Stimulated activated CD4-positive, alpha-beta T cell treated with anti-CD3 and anti-CD28 coated beads, Interleukin-1b, Interleukin-23, amount 100 ng/mL, for 4 hours (primary cell): Measurements from ENCODE around the gene FRAT2.
A peak's percentile ranks its signal among the peaks of the same experiment; 100 is the strongest.

Source experiments
- DNase-seq, 2 donors: peaks; one replicate each; pipeline ENCODE4 v3.0.0-alpha.2; 2020; ENCODE audit warnings: low read depth in 2 of 2

FRAT2 gene, protein sequence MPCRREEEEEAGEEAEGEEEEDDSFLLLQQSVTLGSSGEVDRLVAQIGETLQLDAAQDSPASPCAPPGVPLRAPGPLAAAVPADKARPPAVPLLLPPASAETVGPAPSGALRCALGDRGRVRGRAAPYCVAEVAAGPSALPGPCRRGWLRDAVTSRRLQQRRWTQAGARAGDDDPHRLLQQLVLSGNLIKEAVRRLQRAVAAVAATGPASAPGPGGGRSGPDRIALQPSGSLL

DNA sequence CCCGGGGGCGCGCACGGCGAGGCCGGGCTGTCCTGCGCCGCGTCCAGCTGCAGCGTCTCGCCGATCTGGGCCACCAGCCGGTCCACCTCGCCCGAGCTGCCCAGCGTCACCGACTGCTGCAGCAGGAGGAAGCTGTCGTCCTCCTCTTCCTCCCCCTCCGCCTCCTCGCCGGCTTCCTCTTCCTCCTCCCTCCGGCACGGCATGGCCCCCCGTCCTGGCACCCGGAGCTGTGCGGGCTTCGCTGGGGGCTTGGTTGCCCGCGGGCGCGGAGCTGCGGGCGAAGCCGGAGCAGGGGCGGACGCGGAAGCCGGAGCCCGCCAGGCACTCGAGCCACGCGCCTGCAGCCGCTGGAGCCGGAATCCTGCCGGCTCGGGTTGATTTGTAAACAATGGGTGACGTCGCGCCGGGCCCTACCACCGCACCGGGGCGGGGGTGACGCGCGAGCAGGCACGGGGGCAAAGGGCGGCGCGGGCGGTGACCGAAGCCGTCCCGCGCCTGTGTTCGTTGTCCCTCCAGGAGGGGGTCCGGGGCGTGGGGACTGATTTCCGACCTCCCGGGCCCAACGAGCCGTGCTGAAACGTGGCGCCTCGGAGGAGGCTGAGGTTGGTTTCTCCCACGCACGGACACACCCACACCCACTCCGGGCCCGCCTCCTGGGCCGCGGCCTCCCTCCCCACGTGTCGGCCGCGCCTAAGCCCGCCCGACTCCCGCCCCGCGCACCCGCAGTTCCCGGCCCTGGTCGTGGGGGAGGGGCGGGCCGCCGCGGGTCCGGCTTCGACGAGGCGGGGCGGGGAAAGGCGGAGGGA is at the start of gene FRAT2:
Gene FRAT2 (minus strand): TSS at position 360 of the 806 bp plus-strand sequence. CDS start 157 bp downstream, at position 203.
- peak; percentile 77 to 83 for DNase-seq

DNA sequence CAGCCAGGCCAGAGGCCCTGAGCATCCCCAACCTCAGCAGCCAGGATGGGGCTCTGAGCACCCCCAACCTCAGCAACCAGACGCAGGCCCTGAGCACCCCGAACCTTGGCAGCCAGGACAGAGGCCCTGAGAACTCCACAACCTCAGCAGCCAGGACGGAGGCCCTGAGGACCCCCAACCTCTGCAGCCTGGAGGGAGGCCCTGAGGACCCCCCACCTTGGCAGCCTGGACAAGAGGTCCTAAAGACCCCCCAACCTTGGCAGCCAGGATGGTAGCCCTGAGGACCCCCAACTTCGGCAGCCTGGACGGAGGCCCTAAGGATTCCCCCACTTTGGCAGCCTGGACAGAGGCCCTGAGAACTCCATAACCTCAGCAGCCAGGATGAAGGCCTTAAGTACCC is 49.6 kb upstream of the FRAT2 start:
- no peak for DNase-seq

DNA sequence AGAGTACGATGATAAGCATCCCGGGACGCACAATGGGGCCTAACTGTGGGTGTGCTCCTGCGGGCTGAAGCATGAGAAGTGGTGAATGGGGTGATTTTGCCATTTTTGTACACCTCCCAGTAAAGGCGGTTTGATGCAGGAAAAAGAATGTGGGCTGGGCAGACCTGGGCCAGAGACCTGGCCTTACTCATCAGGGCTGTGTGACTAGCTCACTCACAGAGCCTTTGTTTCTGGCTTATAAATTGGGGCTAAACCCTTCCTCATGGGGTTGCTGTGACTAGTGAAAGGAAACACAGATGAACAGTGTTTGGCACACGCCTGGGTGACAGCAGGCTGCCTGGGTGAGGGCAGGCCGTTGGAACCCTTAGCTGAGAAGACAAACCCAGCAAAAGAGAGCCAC is 48.6 kb upstream of the FRAT2 start:
- no peak for DNase-seq

DNA sequence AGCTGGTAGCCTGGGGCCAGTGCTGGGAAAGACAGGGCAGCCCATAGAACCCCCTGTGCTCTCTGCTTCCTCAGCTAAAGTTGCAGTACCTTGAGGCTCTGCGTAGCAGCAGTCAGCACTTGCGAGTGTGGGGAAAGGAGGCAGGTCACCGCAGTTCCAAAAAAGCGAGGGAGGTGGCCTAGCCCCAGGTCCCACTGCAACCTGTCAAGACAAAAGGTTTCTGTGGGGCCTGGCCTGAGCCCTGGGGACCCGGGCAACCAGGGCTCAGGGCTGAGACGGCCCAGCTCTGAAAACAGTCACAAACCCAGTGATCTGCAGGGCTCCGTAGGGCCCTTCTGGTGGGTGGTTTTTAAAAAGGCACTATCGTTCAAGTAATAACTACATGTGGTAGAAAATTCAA is 47.1 kb upstream of the FRAT2 start:
- no peak for DNase-seq

DNA sequence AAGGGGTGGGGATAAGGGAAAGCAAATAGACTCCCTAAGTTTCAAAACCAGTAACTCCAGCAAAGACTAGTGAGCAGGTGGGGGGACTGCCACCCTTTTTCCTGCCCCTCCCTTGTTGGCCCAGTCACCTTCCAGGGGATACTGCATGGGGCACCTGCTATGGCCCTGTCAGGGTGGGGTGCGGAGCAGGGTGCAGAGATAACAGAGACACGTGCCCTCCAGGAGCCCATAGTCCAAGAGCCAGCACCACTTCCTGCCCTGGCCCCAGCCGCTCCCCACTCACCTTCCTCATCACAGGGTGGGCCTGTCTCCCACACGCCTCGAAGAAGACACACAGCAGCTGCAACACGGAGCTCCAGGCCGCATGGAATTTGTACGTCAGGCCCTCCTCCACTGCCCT is 46.0 kb upstream of the FRAT2 start:
- no peak for DNase-seq

DNA sequence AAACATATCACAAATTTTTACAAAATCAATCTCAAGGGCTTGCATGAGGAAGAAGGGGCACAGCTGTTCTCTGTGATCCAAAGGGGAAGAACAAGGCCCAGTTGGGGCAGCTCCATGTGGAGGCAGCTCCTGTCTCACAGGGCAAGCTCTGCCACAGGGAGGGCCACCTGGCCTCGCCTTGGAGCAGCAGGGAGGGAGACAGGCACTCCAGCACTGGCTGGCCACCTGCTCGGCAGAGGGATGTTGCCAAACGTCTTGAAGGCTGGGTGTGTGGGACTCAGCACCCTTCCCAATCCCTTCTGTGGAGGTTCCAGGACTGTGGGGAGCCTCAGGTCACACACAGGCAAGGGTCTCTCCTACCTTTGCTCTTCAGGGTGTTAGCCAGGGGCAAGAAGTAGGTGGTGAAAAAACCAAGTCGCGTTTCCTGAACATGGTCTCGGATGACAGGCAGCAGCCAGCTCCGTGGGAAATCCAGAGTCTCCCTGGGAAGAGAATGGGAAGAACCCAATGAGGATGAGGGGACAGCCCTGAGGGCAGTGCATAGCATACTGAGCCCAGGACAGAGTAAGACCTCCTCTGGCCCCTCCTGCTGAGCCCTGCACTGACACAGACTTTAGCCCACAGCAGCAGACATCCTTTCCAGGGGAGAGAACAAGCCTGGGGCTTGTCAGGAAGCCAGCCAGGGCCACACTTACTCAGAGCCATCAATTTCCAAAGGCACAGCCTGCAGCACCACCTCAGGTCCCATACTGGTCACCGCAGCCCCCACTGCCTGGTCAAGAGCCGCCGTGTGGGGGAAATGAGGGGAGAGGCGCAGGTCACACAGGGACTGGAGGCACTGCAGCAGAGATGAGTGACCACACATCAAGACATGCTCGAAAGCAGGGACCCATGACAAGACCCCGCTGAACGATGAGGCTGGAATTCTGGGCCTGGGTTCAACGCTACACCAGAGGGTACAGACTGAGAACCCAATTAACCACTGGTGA is 44.7 kb upstream of the FRAT2 start:
- DNase-seq: no peak

DNA sequence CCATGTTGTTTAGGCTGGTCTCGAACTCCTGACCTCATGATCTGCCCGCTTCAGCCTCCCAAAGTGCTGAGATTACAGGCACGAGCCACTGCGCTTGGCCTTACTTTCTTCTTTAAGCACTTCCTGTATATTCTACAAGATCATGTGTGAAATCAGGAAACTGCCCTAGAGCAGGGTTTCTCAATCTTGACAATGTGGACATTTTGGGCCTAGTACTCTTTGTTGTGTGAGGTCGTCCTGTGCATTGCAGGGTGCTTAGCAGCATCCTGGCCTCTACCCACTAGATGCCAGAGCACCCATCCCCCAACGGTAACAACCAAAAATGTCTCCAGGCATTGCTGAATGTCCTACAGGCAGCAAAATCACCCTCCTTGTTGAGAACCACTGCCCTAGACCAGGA is 41.9 kb upstream of the FRAT2 start:
- no peak for DNase-seq

DNA sequence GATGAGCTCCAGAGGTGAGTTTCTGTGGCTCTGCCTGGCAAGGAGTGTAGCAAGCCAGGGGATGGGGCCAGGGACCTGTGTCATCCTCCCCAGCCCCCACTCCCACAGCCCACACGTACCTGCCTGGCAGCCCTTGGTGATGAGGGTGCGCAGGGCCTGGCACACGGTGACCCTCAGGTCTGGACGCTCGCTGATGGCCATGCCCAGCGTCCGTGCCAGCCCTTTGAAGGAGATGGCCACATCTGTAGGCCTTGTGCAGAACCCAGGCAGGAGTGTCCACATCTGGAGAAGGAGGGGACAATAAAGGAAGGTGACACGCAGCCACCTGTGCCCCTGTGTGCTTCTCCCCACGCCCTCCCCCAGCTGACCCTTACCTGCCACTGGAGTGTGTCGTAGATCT is 38.9 kb upstream of the FRAT2 start:
- no peak for DNase-seq

DNA sequence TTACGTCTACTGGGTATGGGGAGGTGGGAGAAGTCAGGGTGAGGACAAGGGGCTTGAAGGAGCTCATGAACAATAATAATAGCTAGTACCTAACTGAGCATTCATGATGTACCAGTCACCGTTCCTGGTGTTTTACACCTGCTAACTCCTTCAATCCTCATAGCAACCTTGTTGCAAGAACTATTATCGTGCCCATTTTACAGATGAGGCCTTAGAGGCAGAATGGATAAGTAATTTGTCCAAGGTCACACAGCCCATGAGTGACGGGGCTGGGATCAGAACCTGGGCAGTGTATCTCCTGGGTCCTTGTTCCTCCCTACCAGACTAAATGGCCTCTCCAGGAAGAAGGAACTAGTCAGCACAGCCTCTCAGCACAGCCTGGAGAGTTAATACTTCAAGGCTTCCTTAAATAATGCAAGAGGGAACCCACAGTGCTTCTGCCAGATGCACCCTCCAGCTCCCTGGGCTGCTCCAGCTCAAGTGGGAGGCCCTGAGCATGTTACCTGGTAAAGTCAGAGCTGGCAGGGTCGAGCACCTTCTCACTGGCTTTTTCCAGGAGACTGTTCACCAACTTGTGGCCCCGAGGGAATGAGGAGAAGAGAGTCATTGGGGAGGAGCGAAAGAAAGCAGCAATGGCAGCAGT is 37.8 kb upstream of the FRAT2 start:
- DNase-seq: no peak

DNA sequence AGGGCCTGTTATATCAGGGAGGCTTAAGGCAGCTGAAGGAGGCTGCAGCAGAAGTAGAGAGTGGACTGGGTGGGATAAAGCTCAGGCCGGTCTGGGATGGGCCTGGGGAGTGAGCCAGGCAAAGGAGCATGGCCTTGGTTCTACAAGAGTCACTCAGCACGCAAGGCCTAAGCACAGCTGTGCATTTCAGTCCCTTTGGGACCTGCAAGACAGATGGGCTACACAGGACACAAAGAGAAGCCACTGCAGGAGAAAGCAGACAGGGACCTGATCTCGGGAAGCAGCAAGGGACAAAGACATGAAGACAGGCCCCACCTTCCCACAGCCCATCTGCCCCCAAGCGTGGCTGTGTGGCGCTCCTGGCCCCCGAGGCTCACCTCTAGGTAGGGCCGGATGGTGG is 37.2 kb upstream of the FRAT2 start:
- DNase-seq: no peak

DNA sequence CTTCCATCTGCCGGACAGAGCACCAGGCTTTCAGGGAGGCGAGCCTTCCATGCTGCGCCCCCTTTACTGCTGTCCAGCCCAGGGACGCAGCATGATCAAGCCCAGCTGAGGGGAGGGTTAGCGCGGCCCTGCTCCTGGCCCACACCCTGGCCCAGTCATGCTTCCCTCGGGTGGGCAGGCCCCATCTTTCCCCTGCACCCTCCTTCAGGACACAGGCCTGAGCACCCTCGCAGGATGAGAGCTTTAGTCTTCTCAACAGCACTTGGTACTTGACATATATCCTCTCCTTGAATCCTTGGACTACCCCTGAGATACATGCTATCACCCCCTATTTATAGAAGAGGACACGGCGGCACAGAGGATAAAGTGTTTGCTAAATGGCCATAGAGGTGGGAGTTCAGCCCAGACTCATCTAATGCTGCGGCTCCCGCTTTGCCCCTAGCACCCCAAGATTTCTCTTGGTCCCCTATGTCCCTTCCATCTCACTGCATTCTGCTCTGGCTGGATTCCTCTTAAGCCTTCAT is 32.7 kb upstream of the FRAT2 start:
- no peak for DNase-seq

DNA sequence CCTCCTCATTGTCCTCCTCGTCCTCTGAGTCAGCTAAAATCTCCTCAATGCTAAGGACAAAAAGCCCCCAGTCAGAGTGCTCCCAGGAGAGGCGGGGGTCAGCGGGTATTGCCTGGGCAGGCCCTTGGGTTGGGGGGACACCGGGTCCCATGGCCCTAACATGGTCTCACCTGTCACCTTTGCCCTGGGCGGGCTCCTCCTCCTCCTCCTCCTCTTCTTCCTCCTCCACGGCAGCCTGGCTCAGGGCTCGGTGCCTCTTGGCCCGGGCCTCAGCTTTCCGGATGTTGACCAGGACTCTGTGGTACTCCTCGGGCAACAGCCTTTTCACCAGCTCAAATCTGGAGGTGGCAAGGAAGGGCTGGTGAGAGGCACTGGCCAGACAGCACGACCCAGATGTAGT is 32.0 kb upstream of the FRAT2 start:
- no peak for DNase-seq

DNA sequence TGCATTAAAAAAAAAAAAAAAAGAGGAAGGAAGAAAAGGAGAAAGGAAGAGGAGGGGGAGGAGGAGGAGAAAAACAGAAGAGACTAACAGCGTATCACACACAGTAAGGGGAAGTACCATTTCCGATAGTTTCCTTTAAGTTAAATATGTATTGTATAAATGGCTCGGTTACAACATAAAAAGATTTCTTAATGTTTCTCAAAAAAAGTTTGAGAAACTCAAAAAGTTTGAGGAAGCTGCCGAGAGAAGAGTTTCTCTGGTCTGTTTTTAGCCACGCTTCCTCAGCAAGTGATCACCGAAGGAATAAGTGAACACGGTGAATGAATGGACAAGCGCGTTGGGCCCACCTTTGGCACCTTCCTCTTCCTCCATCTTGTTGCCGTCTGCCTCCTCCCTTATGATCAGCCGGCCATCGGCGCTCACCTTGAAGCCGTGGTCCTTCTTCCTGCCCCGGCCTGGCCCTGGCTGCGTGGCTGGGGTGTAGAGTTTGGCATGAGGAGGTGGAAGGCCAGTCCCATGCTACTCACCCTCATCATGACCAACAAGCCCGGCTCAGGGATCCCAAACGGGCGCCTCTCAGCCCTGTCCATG is 31.3 kb upstream of the FRAT2 start:
- DNase-seq: no peak

DNA sequence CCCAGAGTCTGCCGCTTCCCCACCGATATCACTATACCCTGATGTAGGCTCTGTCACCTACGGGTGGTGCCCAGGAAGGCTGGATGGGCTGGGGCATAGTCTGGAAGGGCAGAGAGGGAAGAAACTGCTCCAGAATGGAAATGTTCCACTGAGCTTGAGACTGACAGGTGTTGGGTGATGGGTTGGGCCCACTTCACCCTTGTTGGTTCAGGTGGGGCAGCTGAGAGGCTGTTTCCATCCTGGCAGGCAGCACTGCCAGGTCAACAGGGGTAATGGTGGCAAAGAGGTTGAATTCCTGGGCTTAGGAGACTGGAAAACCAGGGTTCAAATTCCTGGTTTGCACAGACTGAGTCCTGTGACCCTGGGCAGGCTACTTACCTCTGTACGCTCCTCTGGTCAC is 28.5 kb upstream of the FRAT2 start:
- DNase-seq: no peak

DNA sequence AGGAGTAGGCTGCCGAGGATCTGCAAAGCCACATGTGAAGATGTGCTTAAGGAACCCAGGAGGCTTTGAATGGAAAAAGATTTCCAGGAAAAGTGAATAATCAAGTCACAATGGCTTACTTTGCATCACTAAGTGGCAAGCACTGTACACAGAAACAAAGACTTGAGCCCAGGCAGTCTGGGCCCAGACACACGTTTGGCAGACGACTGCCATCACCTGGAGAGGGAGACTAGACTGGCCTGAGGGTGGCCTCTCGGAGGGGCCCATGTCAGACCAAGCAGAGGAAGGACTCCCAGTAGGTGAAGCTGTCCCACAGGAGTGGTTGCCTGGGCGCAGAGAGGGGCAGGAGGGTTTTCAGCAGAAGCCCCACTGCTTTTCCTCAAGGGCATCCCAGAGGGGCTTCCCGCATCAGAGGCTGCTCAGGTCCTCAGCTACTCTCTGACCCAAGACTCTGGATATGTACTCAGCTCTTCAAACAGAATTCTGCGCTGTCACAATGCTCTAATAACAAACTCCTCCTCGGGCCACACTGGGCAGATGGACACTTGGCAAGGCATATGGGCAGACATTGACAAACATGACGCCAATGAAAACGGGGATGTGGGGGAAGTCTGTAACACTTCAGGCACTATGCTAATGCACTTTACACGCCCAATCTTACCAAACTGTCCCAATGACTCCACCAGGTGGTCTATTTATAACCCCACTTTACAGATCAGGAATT is 27.9 kb upstream of the FRAT2 start:
- DNase-seq: no peak

DNA sequence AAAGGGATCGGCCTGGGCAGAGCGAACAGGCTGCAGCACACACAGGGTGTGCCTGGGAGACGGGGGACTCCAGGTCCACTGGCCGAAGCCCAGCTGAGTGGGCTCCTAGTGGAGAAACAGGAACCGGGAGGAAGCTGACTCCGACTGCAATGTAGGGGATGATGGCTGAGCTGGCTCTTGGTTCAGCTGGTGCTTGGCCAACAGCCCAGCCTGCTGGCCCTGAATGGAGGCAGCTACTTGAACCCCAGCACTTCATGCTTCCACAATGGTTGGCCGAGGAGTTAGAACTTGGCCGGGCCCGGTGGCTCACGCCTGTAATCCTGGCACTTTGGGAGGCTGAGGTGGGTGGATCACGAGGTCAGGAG is 27.0 kb upstream of the FRAT2 start:
- DNase-seq: no peak

DNA sequence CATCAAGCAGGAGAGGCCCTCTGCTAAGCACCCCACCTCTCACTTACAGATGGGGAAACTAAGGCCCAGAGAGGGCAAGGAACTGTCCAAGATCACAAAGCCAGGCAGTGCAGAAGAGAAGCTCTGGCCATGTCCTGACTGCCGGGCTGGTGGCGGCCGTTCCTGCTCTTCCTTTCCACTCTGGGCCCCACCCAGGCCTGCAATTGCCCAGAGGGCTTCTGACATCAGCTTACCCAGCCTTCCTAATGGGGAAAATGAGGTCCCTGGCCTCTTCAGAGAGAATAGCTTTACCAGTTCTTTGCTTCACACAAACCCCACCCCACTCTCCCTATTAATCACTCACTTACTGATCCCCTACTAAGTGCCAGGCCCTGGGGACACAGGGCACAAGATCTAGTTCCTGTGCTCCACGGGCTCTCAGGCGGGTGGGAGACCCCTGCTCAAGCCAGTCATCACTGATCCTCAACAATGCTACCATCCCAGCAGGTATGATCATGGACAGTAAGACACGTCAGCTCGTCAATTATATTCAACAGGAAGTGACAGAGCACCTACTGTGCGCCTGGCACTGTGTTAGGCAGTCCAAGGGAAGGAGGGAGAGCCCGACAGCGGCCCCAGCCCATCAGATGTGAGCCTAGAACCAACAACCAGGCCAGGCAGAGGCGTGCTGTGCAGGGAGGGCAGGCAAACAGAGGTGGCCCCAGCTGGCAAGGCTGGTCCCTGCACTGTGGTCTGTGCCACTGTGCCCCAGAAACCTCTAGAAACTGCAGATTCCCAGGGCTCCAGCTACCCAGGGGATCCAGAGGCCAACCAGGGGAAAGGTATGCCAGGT is 26.4 kb upstream of the FRAT2 start:
- no peak for DNase-seq

DNA sequence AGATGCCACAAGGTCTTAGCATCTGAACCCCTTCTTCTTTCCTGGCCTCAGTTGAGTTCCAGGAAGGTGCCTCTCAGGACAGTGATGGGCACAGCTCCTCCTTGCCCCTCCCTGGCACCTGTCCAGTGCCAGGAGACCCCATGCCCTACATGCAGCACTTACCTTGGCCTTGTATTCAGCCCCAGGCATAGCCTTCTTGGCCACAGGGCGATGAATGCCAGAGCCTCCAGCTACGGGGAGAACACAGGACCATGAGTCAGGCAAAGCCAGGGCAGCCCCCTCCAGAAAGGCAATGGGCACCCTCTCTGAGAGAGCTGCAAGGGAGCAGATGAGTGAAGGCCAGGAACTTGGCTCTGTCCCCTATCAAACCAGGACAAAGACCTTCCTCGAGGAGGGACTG is 24.3 kb upstream of the FRAT2 start:
- no peak for DNase-seq

DNA sequence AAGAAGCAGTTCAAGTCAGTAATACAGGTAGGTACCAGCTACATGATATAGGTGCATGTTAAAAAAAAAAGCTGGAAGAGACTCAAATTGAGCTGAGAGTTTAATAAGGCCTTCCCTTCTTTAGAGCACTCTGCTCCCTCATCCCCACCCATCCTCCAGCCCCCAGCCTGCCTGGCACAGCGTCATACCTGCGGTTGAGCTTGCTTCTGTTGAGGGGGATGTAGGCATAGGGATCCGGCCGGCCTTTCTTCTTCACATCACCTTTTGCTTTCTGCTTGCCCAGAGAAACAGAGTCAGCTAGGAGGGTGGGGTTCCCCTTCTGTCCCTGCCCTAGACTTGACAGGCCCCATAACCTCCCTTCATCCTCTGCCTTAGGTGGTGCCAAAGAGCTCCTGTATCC is 23.8 kb upstream of the FRAT2 start:
- DNase-seq: no peak

DNA sequence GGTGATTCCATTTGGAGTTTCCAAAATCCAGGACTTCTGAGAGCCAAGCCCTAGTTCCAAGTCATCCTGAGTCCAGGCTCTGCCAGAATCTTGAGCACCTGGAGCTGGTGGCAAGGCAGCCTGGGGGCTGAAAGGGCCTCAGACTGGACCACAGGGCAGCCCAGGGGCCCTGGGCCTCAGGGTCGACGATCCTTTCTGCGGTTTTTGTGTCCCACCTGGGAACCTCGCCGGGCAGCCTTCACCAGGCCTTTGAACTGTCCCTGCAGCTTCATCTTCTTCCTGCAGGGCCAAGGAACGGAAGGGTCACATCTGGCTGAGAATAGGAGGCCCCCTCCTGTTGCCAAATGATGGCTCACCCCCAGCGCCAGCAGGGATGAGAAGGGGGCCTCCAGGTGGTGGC is 22.4 kb upstream of the FRAT2 start:
- DNase-seq: no peak
